OCI-LY7 (cell line): ENCODE measurements around the gene STK33. TPM values are rescaled to one million over a fixed set of nuclear protein-coding genes. Genes with fewer than 3 reads are reported as not detected.

ENCODE experiments used
- BruUV-seq: library from RNA; stranded (reverse); fragments of 400-500 nt; replicated peaks from 2 replicates; lab custom pipeline; 2021; lab: Mats Ljungman, UMichigan
- CTCF ChIA-PET: fragments of 300-600 bp; sonication (Branson Sonifier 250); formaldehyde crosslinking; loops from one replicate; lab custom pipeline; 2022; ENCODE audit warnings: antibody characterized with exemption; ENCODE audit not compliant: unreplicated experiment; lab: Charles Lee
- POLR2A ChIA-PET: fragments of 300-600 bp; sonication (Branson Sonifier 250); formaldehyde crosslinking; loops from one replicate; lab custom pipeline; 2022; ENCODE audit warnings: antibody characterized with exemption; lab: Charles Lee
- DNase-seq: peaks from one replicate; pipeline ENCODE4 v3.0.0-alpha.2; 2015; ENCODE audit warnings: low spot score
- H2AFZ ChIP-seq: fragments of 200-600 bp; sonication (generic), shearing (Covaris generic); 2 replicates; pipeline ENCODE4 v1.6.1; 2014; ENCODE audit warnings: mild to moderate bottlenecking, antibody characterized with exemption, low read length, moderate library complexity
- H3K27ac ChIP-seq: fragments of 200-600 bp; sonication (generic); 2 replicates; pipeline ENCODE4 v1.5.1; 2014; ENCODE audit warnings: mixed run types, low read depth, mild to moderate bottlenecking, moderate library complexity, low read length, inconsistent platforms; ENCODE audit not compliant: poor library complexity, severe bottlenecking
- H3K36me3 ChIP-seq: fragments of 200-600 bp; sonication (generic); 2 replicates; pipeline ENCODE4 v1.6.1; 2014; ENCODE audit warnings: mild to moderate bottlenecking, antibody characterized with exemption, low read length, moderate library complexity, mixed read lengths; ENCODE audit not compliant: insufficient read depth
- H3K4me1 ChIP-seq: fragments of 200-600 bp; sonication (generic); 2 replicates; pipeline ENCODE4 v1.5.1; 2014; ENCODE audit warnings: mild to moderate bottlenecking, low read length; ENCODE audit not compliant: insufficient read depth, poor library complexity, severe bottlenecking
- H3K4me2 ChIP-seq: fragments of 200-600 bp; sonication (generic); 2 replicates; pipeline ENCODE4 v1.6.1; 2014; ENCODE audit warnings: mild to moderate bottlenecking, low read length
- H3K4me3 ChIP-seq: fragments of 200-600 bp; sonication (generic); 2 replicates; pipeline ENCODE4 v1.5.1; 2014; ENCODE audit warnings: mild to moderate bottlenecking, low read depth, low read length; ENCODE audit not compliant: poor library complexity, severe bottlenecking
- H3K79me2 ChIP-seq: fragments of 200-600 bp; sonication (generic); 2 replicates; pipeline ENCODE4 v1.6.1; 2016; ENCODE audit warnings: low read depth, mild to moderate bottlenecking, low read length, moderate library complexity, mixed read lengths; ENCODE audit not compliant: insufficient read depth
- H3K9me2 ChIP-seq: fragments of 200-600 bp; sonication (generic); 2 replicates; pipeline ENCODE4 v1.6.1; 2016; ENCODE audit warnings: mild to moderate bottlenecking, low read length, mixed read lengths; ENCODE audit not compliant: insufficient read depth
- H3K9me3 ChIP-seq: fragments of 200-600 bp; sonication (generic); 2 replicates; pipeline ENCODE4 v1.6.1; 2014; ENCODE audit warnings: mild to moderate bottlenecking, mixed run types, low read length, mixed read lengths
- H4K20me1 ChIP-seq: fragments of 200-600 bp; sonication (generic); 2 replicates; pipeline ENCODE4 v1.6.1; 2014; ENCODE audit warnings: mild to moderate bottlenecking, antibody characterized with exemption, low read length, moderate library complexity, mixed read lengths; ENCODE audit not compliant: insufficient read depth
- EZH2phosphoT487 ChIP-seq: fragments of 200-600 bp; sonication (generic); IDR thresholded peaks from 2 replicates; pipeline ENCODE4 v1.6.1; 2018; ENCODE audit warnings: low read depth, borderline replicate concordance, mild to moderate bottlenecking, mixed run types, antibody characterized with exemption, low read length, moderate library complexity, mixed read lengths
- intact Hi-C: fragments of 100-400 bp; cut with micrococcal nuclease; formaldehyde crosslinking; loops from one replicate; pipeline ENCODE4 v1.10.0; 2022; ENCODE audit not compliant: unreplicated experiment
- total RNA-seq, 2 experiments: library from RNA; depleted of rRNA in 1 of 2; stranded (reverse); fragments of >200 nt in 1 of 2; shearing (Covaris generic) in 1 of 2; gene quantifications; 2 replicates each; pipeline ENCODE4 v1.2.3, GENCODE V29; 2014 to 2022
- TF ChIP-seq, protein P1 (sequence below): fragments of 200-600 bp; sonication (generic); conservative IDR thresholded peaks from 2 replicates; pipeline ENCODE4 v1.5.1; 2014; ENCODE audit warnings: mild to moderate bottlenecking, antibody characterized with exemption, low read length, moderate library complexity, mixed read lengths

STK33 gene
- total RNA-seq, 2 experiments from 2014 or later = 0.73 TPM; not detected in 1

GRCh38 chr11:8584511-8584910 lies 9.5 kb downstream of the STK33 start:
- TF ChIP-seq, protein P1, sequence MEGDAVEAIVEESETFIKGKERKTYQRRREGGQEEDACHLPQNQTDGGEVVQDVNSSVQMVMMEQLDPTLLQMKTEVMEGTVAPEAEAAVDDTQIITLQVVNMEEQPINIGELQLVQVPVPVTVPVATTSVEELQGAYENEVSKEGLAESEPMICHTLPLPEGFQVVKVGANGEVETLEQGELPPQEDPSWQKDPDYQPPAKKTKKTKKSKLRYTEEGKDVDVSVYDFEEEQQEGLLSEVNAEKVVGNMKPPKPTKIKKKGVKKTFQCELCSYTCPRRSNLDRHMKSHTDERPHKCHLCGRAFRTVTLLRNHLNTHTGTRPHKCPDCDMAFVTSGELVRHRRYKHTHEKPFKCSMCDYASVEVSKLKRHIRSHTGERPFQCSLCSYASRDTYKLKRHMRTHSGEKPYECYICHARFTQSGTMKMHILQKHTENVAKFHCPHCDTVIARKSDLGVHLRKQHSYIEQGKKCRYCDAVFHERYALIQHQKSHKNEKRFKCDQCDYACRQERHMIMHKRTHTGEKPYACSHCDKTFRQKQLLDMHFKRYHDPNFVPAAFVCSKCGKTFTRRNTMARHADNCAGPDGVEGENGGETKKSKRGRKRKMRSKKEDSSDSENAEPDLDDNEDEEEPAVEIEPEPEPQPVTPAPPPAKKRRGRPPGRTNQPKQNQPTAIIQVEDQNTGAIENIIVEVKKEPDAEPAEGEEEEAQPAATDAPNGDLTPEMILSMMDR = no peak
- no peak for TF ChIP-seq EZH2phosphoT487
- no peak overlapping the region for H3K4me3 ChIP-seq
- no peaks in the 10 kb centered on the region for H3K9me3 ChIP-seq
- intact Hi-C loops = no loop called here
- BruUV-seq = no TSS peak
- no peak overlapping the region for H2AFZ ChIP-seq
- no peak overlapping the region for H3K27ac ChIP-seq
- H3K4me2 ChIP-seq = no peak overlapping the region
- H4K20me1 ChIP-seq = no peaks in the 10 kb centered on the region
- H3K79me2 ChIP-seq = no peaks in the 10 kb centered on the region
- ChIA-PET POLR2A (interaction anchor here (0.6 to 0.7 kb wide), 6 partner anchors 22 to 415 kb away, joined by 3 to 4 read pairs (median 3); no protein-coding TSS in a partner anchor), CTCF (no interaction called here)
- no peaks in the 10 kb centered on the region for H3K36me3 ChIP-seq
- no peak for DNase-seq
- no peaks in the 10 kb centered on the region for H3K9me2 ChIP-seq
- H3K4me1 ChIP-seq = no peaks in the 10 kb centered on the region

- H3K4me2 ChIP-seq = no peak overlapping the region
- no peaks in the 10 kb centered on the region for H3K79me2 ChIP-seq
- ChIA-PET CTCF (no interaction called here), POLR2A (interaction anchor here (0.6 to 0.7 kb wide), 5 partner anchors 22 to 284 kb away, joined by 3 to 4 read pairs (median 3); no protein-coding TSS in a partner anchor)
- intact Hi-C loops = no loop called here
- H3K27ac ChIP-seq = no peak overlapping the region
- H3K4me1 ChIP-seq = no peaks in the 10 kb centered on the region
- H3K9me2 ChIP-seq = no peaks in the 10 kb centered on the region
- DNase-seq = no peak
- no peaks in the 10 kb centered on the region for H4K20me1 ChIP-seq
- H3K4me3 ChIP-seq = no peak overlapping the region
- TF ChIP-seq EZH2phosphoT487 = no peak
- TF ChIP-seq, protein P1 = no peak
- BruUV-seq = no TSS peak
- no peaks in the 10 kb centered on the region for H3K36me3 ChIP-seq
- no peaks in the 10 kb centered on the region for H3K9me3 ChIP-seq
- H2AFZ ChIP-seq = no peak overlapping the region
These were observed 9.9 kb downstream of the STK33 start for GRCh38 chr11:8584082-8584481.

DNA sequence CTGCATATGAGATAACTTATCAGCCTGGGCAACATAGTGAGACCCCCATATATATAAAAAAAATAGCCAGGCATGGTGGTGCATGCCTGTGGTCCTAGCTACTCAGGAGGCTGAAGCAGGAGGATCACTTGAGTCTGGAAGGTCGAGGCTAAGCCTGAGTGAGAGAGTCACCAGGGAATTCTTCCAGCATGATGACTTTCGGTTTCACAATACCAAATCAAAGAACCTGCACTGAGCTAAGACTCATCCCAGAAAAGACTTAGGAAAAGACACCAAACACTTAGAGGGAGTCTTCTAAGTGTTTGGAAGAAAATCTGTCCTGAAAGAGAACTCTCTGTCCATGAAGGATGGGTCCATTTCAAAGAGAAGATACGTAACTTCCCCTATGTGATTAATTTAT lies 12.7 kb downstream of the STK33 start:
- ChIA-PET CTCF (no interaction called here), POLR2A (no interaction called here)
- Histone ChIP-seq H3K27ac (no peak overlapping the region), H3K79me2 (no peaks in the 10 kb centered on the region), H3K9me2 (no peaks in the 10 kb centered on the region), H3K36me3 (no peaks in the 10 kb centered on the region), H3K4me1 (no peaks in the 10 kb centered on the region), H4K20me1 (no peaks in the 10 kb centered on the region), H3K9me3 (0 out of 2 replicates have a peak, but pooled peaks cover 4% of the 10 kb centered on the region), H2AFZ (no peak overlapping the region), H3K4me2 (no peak overlapping the region), H3K4me3 (no peak overlapping the region)
- BruUV-seq = no TSS peak
- TF ChIP-seq, protein P1 = no peak
- no peak for TF ChIP-seq EZH2phosphoT487
- no peak for DNase-seq
- intact Hi-C loops = no loop called here
